HL-60 (cell line): ENCODE results near the gene NMUR1.
"Not testable (repeated sequence)": the region's sequence is repeated elsewhere in the genome, so short reads cannot be mapped to it uniquely, and the experiment has no call there.

Experiments used
- GABPA ChIP-seq: IDR thresholded peaks from 2 replicates; pipeline ENCODE4 v1.6.1; 2012; ENCODE audit warnings: low read depth
- POLR2AphosphoS5 ChIP-seq: IDR thresholded peaks from 2 replicates; pipeline ENCODE4 v1.6.1; 2012; ENCODE audit warnings: low read depth
- TF ChIP-seq, protein P1 (sequence below): IDR thresholded peaks from one replicate; pipeline ENCODE4 v1.5.1; 2011; ENCODE audit warnings: low read length, control low read depth, inconsistent platforms; ENCODE audit not compliant: insufficient read depth

DNA sequence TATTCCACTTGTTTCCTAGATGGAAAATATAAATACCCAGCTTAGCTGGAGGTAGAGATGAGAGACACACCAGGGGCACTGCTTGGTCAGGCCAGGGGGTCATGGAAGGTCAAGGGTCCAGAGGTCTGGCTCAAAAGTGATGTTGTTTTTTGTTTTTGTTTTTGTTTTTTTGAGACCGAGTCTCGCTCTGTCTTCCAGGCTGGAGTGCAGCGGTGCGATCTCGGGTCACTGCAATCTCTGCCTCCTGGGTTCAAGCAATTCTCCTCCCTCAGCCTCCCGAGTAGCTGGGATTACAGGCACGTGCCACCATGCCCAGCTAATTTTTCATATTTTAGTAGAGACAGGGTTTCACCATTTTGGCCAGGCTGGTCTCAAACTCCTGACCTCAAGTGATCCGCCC, 26.3 kb upstream of the NMUR1 start:
- TF ChIP-seq GABPA, POLR2AphosphoS5: not testable (repeated sequence)
- TF ChIP-seq, protein P1, sequence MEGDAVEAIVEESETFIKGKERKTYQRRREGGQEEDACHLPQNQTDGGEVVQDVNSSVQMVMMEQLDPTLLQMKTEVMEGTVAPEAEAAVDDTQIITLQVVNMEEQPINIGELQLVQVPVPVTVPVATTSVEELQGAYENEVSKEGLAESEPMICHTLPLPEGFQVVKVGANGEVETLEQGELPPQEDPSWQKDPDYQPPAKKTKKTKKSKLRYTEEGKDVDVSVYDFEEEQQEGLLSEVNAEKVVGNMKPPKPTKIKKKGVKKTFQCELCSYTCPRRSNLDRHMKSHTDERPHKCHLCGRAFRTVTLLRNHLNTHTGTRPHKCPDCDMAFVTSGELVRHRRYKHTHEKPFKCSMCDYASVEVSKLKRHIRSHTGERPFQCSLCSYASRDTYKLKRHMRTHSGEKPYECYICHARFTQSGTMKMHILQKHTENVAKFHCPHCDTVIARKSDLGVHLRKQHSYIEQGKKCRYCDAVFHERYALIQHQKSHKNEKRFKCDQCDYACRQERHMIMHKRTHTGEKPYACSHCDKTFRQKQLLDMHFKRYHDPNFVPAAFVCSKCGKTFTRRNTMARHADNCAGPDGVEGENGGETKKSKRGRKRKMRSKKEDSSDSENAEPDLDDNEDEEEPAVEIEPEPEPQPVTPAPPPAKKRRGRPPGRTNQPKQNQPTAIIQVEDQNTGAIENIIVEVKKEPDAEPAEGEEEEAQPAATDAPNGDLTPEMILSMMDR = not testable (repeated sequence)
